ENCODE measurements around the gene RANBP17.
"Not testable (repeated sequence)": the region's sequence is repeated elsewhere in the genome, so short reads cannot be mapped to it uniquely, and the experiment has no call there.

The RANBP17 gene

DNA sequence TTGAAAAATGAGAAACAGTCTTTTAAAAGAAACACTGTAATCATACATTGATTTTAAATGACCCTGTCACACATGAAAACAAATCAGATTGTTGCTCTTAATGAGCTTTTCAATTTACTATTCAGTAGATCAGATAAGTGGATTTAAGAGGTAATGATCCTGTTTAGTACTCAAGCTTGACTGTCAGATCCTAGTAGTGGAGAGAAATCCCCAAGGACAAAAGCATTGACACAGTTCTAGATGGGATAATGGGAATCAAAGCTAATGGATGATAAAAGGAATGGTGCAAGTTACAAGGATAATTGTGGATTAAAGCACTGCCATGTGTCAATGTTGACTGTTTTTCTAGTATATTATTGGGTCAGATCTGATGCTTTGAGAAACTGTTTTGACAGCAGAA lies 304.9 kb downstream of the RANBP17 start:
- no peak overlapping the region for H3K4me3 ChIP-seq (ENCODE audit: low read length)
- no peak for DNase-seq (ENCODE audit: low read depth, low spot score)
- H3K4me1 ChIP-seq (ENCODE audit: control insufficient read depth, insufficient read depth, low read length) = peaks cover 2% of the 10 kb centered on the region; the same call in 1 of the 2 replicates
- H3K9me3 ChIP-seq (ENCODE audit: control insufficient read depth, insufficient read depth, low read length) = no peaks in the 10 kb centered on the region
- no peaks in the 10 kb centered on the region for H3K36me3 ChIP-seq (ENCODE audit: control insufficient read depth, insufficient read depth, low read length)
- H3K27me3 ChIP-seq (ENCODE audit: control insufficient read depth, insufficient read depth, low read length) = no peaks in the 10 kb centered on the region
- H3K27ac ChIP-seq (ENCODE audit: low read length) = no peak overlapping the region

DNA sequence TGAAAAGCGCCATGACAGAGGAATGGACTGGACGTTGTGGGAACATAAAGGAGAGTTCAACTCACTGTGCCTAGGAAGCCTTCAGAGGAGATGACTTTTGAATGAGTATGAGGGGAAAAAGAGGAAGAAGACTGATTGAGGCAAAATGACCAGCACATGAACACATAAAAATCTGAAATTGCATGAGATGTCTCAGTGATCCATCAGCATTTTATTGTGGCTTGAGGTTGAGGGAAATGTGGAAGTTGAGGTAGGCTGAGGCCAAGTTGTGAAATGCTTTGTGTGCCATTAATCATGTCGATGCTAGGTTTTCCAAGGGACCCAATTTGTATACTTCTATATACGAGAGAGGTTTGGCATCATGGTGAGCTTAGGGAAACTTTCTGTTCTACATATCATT lies 306.4 kb downstream of the RANBP17 start:
- no CpG with 5 or more reads among the region's 4 CpGs for WGBS (ENCODE audit: insufficient coverage, insufficient read length)
- no peak for DNase-seq (ENCODE audit: low read depth, low spot score)
- no peaks in the 10 kb centered on the region for H3K27me3 ChIP-seq (ENCODE audit: control insufficient read depth, insufficient read depth, low read length)

DNA sequence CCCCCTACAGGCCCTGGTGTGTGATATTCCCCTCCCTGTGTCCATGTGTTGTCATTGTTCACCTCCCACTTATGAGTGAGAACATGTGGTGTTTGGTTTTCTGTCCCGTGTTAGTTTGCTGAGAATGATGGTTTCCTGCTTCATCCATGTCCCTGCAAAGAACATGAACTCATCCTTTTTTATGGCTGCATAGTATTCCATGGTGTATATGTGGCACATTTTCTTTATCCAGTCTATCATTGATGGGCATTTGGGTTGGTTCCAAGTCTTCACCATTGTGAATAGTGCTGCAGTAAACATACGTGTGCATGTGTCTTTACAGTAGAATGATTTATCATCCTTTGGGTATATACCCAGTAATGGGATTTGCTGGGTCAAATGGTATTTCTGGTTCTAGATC lies 313.1 kb downstream of the RANBP17 start:
- not testable (repeated sequence) for H3K4me1 ChIP-seq (ENCODE audit: control insufficient read depth, insufficient read depth, low read length); H3K4me3 ChIP-seq (ENCODE audit: low read length); H3K27me3 ChIP-seq (ENCODE audit: control insufficient read depth, insufficient read depth, low read length); H3K36me3 ChIP-seq (ENCODE audit: control insufficient read depth, insufficient read depth, low read length); DNase-seq (ENCODE audit: low read depth, low spot score); H3K27ac ChIP-seq (ENCODE audit: low read length); H3K9me3 ChIP-seq (ENCODE audit: control insufficient read depth, insufficient read depth, low read length)
- no CpG with 5 or more reads among the region's 2 CpGs for WGBS (ENCODE audit: insufficient coverage, insufficient read length)

More for the DNA sequence above, 306.4 kb downstream of the RANBP17 start:
- no peaks in the 10 kb centered on the region for H3K36me3 ChIP-seq (ENCODE audit: control insufficient read depth, insufficient read depth, low read length)
- no peak overlapping the region for H3K4me3 ChIP-seq (ENCODE audit: low read length)
- no peak overlapping the region for H3K27ac ChIP-seq (ENCODE audit: low read length)
- no peaks in the 10 kb centered on the region for H3K4me1 ChIP-seq (ENCODE audit: control insufficient read depth, insufficient read depth, low read length)
- no peaks in the 10 kb centered on the region for H3K9me3 ChIP-seq (ENCODE audit: control insufficient read depth, insufficient read depth, low read length)

DNA sequence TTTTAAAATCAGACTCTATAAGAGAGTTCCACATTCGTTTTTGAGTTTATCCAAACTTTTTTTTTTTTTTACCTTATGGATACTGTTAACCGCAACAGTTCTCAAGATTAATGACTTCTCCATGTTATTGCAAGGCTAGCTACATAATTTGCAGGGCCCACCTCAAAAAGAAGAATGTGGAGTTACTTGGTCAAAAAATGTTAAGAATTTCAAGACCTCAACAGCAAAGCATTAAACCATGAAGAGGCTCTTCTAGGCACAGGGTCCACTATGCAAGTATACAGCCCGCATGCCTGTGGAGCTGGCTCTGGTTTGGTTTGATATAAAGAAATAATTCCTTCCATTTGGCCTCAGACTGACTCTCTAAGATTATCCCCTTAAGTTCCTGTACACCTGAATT lies 313.9 kb downstream of the RANBP17 start:
- no peaks in the 10 kb centered on the region; the same call in 1 of the 2 replicates for H3K9me3 ChIP-seq (ENCODE audit: control insufficient read depth, insufficient read depth, low read length)
- no peaks in the 10 kb centered on the region for H3K36me3 ChIP-seq (ENCODE audit: control insufficient read depth, insufficient read depth, low read length)
- H3K4me3 ChIP-seq (ENCODE audit: low read length) = no peak overlapping the region
- H3K4me1 ChIP-seq (ENCODE audit: control insufficient read depth, insufficient read depth, low read length) = no peaks in the 10 kb centered on the region
- H3K27ac ChIP-seq (ENCODE audit: low read length) = no peak overlapping the region
- DNase-seq (ENCODE audit: low read depth, low spot score) = no peak
- no peaks in the 10 kb centered on the region for H3K27me3 ChIP-seq (ENCODE audit: control insufficient read depth, insufficient read depth, low read length)
- no CpG with 5 or more reads among the region's 3 CpGs for WGBS (ENCODE audit: insufficient coverage, insufficient read length)

DNA sequence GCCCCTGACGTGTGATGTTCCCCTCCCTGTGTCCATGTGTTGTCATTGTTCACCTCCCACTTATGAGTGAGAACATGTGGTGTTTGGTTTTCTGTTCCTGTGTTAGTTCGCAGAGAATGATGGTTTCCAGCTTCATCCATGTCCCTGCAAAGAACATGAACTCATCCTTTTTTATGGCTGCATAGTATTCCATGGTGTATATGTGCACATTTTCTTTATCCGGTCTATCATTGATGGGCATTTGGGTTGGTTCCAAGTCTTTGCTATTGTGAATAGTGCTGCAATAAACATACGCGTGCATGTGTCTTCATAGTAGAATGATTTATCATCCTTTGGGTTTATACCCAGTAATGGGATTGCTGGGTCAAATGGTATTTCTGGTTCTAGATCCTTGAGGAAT lies 316.4 kb downstream of the RANBP17 start:
- H3K4me1 ChIP-seq (ENCODE audit: control insufficient read depth, insufficient read depth, low read length); H3K9me3 ChIP-seq (ENCODE audit: control insufficient read depth, insufficient read depth, low read length); H3K27me3 ChIP-seq (ENCODE audit: control insufficient read depth, insufficient read depth, low read length); DNase-seq (ENCODE audit: low read depth, low spot score); H3K27ac ChIP-seq (ENCODE audit: low read length); H3K36me3 ChIP-seq (ENCODE audit: control insufficient read depth, insufficient read depth, low read length); H3K4me3 ChIP-seq (ENCODE audit: low read length): not testable (repeated sequence)
- no CpG with 5 or more reads among the region's 5 CpGs for WGBS (ENCODE audit: insufficient coverage, insufficient read length)

DNA sequence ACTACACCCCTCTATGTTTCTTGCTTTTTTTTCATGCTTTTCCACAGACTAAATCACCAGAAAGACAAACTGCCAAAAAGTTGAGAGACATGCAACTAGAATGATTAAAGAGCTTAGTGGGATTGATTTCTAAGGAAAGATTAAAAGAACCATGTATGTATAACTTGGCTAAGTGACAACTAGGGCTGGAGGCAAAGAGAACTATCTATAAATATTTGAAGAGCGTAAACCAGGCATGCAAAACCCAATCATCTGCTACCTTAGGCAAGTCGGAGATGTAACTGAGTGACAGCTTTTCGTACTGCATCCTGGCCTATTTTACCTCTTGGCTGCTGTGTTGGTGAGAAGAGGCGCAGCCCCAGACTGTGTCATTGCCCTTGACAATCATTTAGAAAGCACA lies 326.2 kb downstream of the RANBP17 start:
- Histone ChIP-seq H3K4me1 (ENCODE audit: control insufficient read depth, insufficient read depth, low read length) (no peaks in the 10 kb centered on the region), H3K27ac (ENCODE audit: low read length) (no peak overlapping the region), H3K36me3 (ENCODE audit: control insufficient read depth, insufficient read depth, low read length) (no peaks in the 10 kb centered on the region), H3K4me3 (ENCODE audit: low read length) (no peak overlapping the region), H3K9me3 (ENCODE audit: control insufficient read depth, insufficient read depth, low read length) (no peaks in the 10 kb centered on the region), H3K27me3 (ENCODE audit: control insufficient read depth, insufficient read depth, low read length) (no peaks in the 10 kb centered on the region)
- DNase-seq (ENCODE audit: low read depth, low spot score) = no peak
- no CpG with 5 or more reads among the region's 4 CpGs for WGBS (ENCODE audit: insufficient coverage, insufficient read length)

DNA sequence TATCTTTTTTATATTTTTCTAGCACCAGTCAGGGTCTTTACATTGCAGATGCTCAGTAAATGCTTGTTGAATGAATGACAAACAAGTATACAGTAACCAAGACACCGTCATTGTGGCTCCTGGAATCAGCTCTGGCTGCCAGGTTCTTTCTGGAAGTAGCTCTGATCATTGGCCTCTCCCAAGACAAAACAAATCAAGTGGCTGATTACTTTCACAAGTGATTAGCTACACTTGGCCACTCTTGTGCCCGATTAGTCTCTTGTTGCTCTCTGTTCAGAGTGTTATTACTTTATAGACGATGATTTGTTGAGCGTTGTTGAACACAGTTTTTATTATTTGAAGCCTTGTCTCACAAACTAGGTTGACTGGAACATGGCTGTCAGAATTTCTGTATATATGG lies 327.6 kb downstream of the RANBP17 start:
- Histone ChIP-seq H3K36me3 (ENCODE audit: control insufficient read depth, insufficient read depth, low read length) (no peaks in the 10 kb centered on the region), H3K4me3 (ENCODE audit: low read length) (no peak overlapping the region), H3K4me1 (ENCODE audit: control insufficient read depth, insufficient read depth, low read length) (no peaks in the 10 kb centered on the region), H3K9me3 (ENCODE audit: control insufficient read depth, insufficient read depth, low read length) (no peaks in the 10 kb centered on the region), H3K27me3 (ENCODE audit: control insufficient read depth, insufficient read depth, low read length) (no peaks in the 10 kb centered on the region), H3K27ac (ENCODE audit: low read length) (no peak overlapping the region)
- no peak for DNase-seq (ENCODE audit: low read depth, low spot score)
- WGBS (ENCODE audit: insufficient coverage, insufficient read length) = no CpG with 5 or more reads among the region's 4 CpGs

DNA sequence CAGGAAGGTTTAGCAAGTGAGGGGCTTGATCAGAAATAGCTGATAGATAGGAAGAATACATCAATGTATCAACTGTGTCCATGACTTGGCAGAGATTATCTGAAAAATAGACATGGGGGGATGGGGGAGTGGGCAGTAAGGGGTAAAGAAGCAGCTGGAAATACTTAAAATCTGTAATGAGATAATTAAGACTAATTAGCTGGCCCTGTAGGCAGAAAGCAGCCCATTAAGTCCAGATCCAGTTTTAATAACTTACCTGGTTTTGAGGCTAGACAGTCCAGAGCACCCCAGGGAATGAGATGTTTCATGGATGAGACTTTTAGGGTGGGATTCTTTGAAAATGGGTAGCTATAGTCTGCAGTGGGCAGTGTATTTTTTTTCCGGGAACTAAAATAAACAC lies 330.3 kb downstream of the RANBP17 start:
- Histone ChIP-seq H3K4me1 (ENCODE audit: control insufficient read depth, insufficient read depth, low read length) (no peaks in the 10 kb centered on the region), H3K27ac (ENCODE audit: low read length) (no peak overlapping the region), H3K4me3 (ENCODE audit: low read length) (no peak overlapping the region), H3K27me3 (ENCODE audit: control insufficient read depth, insufficient read depth, low read length) (no peaks in the 10 kb centered on the region), H3K36me3 (ENCODE audit: control insufficient read depth, insufficient read depth, low read length) (no peaks in the 10 kb centered on the region), H3K9me3 (ENCODE audit: control insufficient read depth, insufficient read depth, low read length) (no peaks in the 10 kb centered on the region)
- no CpG with 5 or more reads among the region's 1 CpG for WGBS (ENCODE audit: insufficient coverage, insufficient read length)
- DNase-seq (ENCODE audit: low read depth, low spot score) = no peak

DNA sequence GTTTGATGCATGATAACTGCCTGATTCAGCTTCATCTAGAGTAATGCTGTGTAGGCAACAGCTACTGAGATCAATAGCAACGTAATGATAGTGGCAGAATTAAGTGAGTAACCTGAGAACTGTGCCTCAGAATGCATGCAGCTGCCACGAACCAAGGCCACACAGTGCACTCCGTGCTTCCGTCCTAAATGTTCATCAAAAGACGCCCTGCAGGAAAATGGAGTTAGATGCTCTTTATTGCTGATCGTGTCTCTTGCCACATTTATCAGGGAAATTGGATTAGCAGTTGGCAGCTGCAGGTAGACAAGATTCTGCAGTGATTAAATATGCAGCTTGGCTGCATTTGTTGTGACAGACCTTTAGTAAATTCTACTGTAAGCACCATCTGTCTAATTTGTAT lies 339.5 kb downstream of the RANBP17 start:
- no peak overlapping the region for H3K4me3 ChIP-seq (ENCODE audit: low read length)
- no peaks in the 10 kb centered on the region for H3K36me3 ChIP-seq (ENCODE audit: control insufficient read depth, insufficient read depth, low read length)
- no CpG with 5 or more reads among the region's 6 CpGs for WGBS (ENCODE audit: insufficient coverage, insufficient read length)

DNA sequence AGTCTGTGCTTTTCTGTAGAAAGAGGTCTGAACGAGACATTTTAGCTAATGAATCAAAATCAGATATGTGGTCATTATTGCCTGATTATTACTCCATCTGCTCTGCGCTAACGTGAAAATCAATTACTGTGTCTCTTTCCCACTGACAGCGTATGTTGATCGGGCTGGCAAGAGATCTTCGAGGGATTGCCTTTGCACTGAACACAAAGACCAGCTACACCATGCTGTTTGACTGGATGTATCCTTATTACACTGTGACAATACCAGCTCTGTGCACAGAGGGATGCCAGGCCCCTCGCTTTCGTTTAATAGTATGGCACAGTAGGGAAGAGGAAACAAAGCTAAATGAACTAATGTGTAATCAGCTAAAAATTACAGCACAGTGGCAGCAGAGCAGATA lies 343.6 kb downstream of the RANBP17 start:
- Histone ChIP-seq H3K4me3 (ENCODE audit: low read length) (no peak overlapping the region), H3K9me3 (ENCODE audit: control insufficient read depth, insufficient read depth, low read length) (no peaks in the 10 kb centered on the region), H3K27ac (ENCODE audit: low read length) (no peak overlapping the region), H3K4me1 (ENCODE audit: control insufficient read depth, insufficient read depth, low read length) (no peaks in the 10 kb centered on the region), H3K27me3 (ENCODE audit: control insufficient read depth, insufficient read depth, low read length) (no peaks in the 10 kb centered on the region), H3K36me3 (ENCODE audit: control insufficient read depth, insufficient read depth, low read length) (no peaks in the 10 kb centered on the region)
- no peak for DNase-seq (ENCODE audit: low read depth, low spot score)
- WGBS (ENCODE audit: insufficient coverage, insufficient read length) = no CpG with 5 or more reads among the region's 8 CpGs

More for the DNA sequence above, 339.5 kb downstream of the RANBP17 start:
- Histone ChIP-seq H3K27ac (ENCODE audit: low read length) (no peak overlapping the region), H3K27me3 (ENCODE audit: control insufficient read depth, insufficient read depth, low read length) (no peaks in the 10 kb centered on the region), H3K9me3 (ENCODE audit: control insufficient read depth, insufficient read depth, low read length) (no peaks in the 10 kb centered on the region), H3K4me1 (ENCODE audit: control insufficient read depth, insufficient read depth, low read length) (no peaks in the 10 kb centered on the region)
- DNase-seq (ENCODE audit: low read depth, low spot score) = no peak

DNA sequence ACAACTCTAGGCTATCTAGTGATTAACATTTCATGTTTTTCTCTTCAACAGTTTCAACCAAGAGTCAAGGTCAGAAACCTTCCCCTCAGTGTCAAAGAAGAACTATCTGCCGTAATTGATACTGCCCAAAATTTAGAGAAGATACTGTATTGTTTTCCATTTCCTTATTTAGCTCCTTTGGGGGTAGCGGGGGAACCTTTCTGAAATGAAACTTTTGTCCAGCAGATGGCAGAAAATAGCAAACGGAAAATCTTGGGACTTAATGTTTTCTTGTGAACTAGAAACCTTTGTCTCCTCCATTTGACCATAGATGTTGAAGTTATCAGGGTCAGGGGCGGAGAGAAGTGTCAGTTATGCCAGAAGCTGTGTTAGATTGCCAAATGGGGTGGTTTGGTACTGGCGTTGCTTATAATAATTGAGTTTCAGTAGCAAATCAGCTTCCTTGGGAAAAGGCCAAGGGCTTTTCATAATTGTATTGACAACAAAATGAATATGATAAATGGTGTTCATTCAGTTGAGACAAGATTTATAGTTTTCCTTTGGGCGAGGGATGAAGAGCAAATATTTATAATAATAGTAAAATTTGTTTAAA lies 345.5 kb downstream of the RANBP17 start:
- no CpG with 5 or more reads among the region's 6 CpGs for WGBS (ENCODE audit: insufficient coverage, insufficient read length)
- Histone ChIP-seq H3K4me3 (ENCODE audit: low read length) (no peak overlapping the region), H3K9me3 (ENCODE audit: control insufficient read depth, insufficient read depth, low read length) (no peaks in the 10 kb centered on the region), H3K27me3 (ENCODE audit: control insufficient read depth, insufficient read depth, low read length) (no peaks in the 10 kb centered on the region), H3K36me3 (ENCODE audit: control insufficient read depth, insufficient read depth, low read length) (no peaks in the 10 kb centered on the region), H3K4me1 (ENCODE audit: control insufficient read depth, insufficient read depth, low read length) (no peaks in the 10 kb centered on the region), H3K27ac (ENCODE audit: low read length) (no peak overlapping the region)
- peak; percentile 37 for DNase-seq (ENCODE audit: low read depth, low spot score)
